ENCODE measurements around the gene HOXA3.

DNA sequence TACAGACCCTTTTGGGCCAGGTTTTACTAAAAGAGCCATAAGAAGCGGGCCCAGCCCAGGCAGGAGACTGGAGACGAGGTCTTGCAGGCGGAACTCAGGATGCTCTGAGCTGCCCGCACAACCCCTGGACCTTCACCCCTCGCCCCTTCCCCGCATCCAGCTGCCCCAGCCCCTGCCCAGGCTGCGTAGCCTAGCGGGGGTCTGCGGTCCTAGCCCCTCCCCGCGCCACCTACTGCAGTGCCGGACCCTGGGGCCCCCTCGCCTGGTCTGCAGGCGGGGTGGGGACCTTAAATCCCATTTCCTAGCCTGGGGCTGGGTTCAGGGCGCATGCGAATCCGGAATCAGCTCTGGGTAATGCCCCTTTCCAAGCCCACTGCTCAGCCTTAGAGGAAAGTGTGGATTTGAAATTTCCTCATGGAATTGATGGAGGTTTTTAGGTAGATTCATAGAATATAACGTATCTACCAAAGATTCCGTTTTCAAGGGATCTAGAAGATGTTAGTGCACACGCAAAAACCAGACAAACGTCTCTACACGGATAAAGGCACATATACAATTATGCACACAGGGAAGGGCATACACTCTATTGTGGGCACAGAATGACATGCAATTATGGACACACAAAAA is 546 bp upstream of the HOXA3 start:
- TF ChIP-seq, protein P1, sequence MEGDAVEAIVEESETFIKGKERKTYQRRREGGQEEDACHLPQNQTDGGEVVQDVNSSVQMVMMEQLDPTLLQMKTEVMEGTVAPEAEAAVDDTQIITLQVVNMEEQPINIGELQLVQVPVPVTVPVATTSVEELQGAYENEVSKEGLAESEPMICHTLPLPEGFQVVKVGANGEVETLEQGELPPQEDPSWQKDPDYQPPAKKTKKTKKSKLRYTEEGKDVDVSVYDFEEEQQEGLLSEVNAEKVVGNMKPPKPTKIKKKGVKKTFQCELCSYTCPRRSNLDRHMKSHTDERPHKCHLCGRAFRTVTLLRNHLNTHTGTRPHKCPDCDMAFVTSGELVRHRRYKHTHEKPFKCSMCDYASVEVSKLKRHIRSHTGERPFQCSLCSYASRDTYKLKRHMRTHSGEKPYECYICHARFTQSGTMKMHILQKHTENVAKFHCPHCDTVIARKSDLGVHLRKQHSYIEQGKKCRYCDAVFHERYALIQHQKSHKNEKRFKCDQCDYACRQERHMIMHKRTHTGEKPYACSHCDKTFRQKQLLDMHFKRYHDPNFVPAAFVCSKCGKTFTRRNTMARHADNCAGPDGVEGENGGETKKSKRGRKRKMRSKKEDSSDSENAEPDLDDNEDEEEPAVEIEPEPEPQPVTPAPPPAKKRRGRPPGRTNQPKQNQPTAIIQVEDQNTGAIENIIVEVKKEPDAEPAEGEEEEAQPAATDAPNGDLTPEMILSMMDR (IDR thresholded peaks at IDR 0.05; ENCODE audit: low read depth, low read length) = no peak
- TF ChIP-seq POLR2A (IDR thresholded peaks at IDR 0.05; ENCODE audit: extremely low read depth, insufficient read length) (no peak), MYC (IDR thresholded peaks at IDR 0.05; ENCODE audit: low read depth, low read length) (no peak)
- TF ChIP-seq, protein P2, sequence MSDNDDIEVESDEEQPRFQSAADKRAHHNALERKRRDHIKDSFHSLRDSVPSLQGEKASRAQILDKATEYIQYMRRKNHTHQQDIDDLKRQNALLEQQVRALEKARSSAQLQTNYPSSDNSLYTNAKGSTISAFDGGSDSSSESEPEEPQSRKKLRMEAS (IDR thresholded peaks at IDR 0.05; ENCODE audit: low read depth, low read length) = no peak

Data from NB4 (cell line).